Stomach (tissue), 9 donors: Measurements from ENCODE around the gene CDV3. TPM values are rescaled to one million over a fixed set of nuclear protein-coding genes. Genes with fewer than 3 reads are reported as not detected.
A peak's percentile ranks its signal among the peaks of the same experiment; 100 is the strongest.
"Not testable (repeated sequence)": the region's sequence is repeated elsewhere in the genome, so short reads cannot be mapped to it uniquely, and the experiment has no call there.

Experiments
- DNase-seq, 2 donors: peaks; one replicate each; pipeline versions ENCODE4 v3.0.0 to v3.0.0-alpha.2; 2013 to 2019
- H3K27ac ChIP-seq, 5 donors: fragments of 200-600 bp in 4 of 5; sonication (generic) in 4 of 5; one replicate each; pipeline ENCODE4 v1.5.1; 2013 to 2019; ENCODE audit warnings: mild to moderate bottlenecking in 1 of 5, moderate library complexity in 1 of 5
- H3K27me3 ChIP-seq, 3 donors: fragments of 200-600 bp; sonication (generic); one replicate each; pipeline ENCODE4 v1.5.1; 2017 to 2019; ENCODE audit warnings: mixed run types in 1 of 3
- H3K36me3 ChIP-seq, 4 donors: fragments of 200-600 bp; sonication (generic); 1 replicate in 3 of 4; 2 replicates in 1 of 4; pipeline ENCODE4 v1.5.1; 2016 to 2019
- H3K4me1 ChIP-seq, 4 donors: fragments of 200-600 bp; sonication (generic); one replicate each; pipeline ENCODE4 v1.5.1; 2016 to 2019
- H3K4me3 ChIP-seq, 4 donors: fragments of 200-600 bp; sonication (generic) in 3 of 4; one replicate each; pipeline ENCODE4 v1.5.1; 2016 to 2019; ENCODE audit warnings: mild to moderate bottlenecking in 1 of 4
- H3K9me3 ChIP-seq, 4 donors: fragments of 200-600 bp; sonication (generic); one replicate each; pipeline ENCODE4 v1.5.1; 2016 to 2019
- EP300 ChIP-seq: sonication (generic); formaldehyde crosslinking; IDR thresholded peaks from one replicate; pipeline ENCODE4 v1.6.1; 2017; ENCODE audit warnings: antibody characterized with exemption
- POLR2A ChIP-seq, 4 donors: fragments of 450-650 bp; IDR thresholded peaks; one replicate each; pipeline ENCODE4 v1.6.1; 2016; ENCODE audit warnings: antibody characterized with exemption in 4 of 4, control low read depth in 2 of 4, mild to moderate bottlenecking in 1 of 4, moderate library complexity in 1 of 4
- POLR2AphosphoS5 ChIP-seq, 3 donors: sonication (generic); formaldehyde crosslinking; IDR thresholded peaks; one replicate each; pipeline ENCODE4 v1.6.1; 2016; ENCODE audit warnings: antibody characterized with exemption in 3 of 3
- WGBS, 5 donors: extraction: QIAGEN DNeasy Blood & Tissue Kit in 3 of 5; methylation state at CpG; one replicate each; pipeline versions ENCODE4 v1.1.5 to v1.1.7; 2013 to 2018; 5-methylcytosine and 5-hydroxymethylcytosine counted together
- intact Hi-C: fragments of 100-400 bp; cut with DNase I; formaldehyde crosslinking; loops from one replicate; pipeline ENCODE4 v1.15.1; 2023; ENCODE audit warnings: low total_unique reads
- polyA plus RNA-seq, 3 donors: library from polyadenylated mRNA; stranded (reverse); fragments of 200-250 nt; gene quantifications; one replicate each; pipeline ENCODE4 v1.2.3, GENCODE V29; 2013
- total RNA-seq, 5 donors: library from RNA; depleted of rRNA; stranded (reverse); fragments of >200 nt; gene quantifications; one replicate each; pipeline versions ENCODE4 v1.1.0 to v1.2.3, GENCODE V29; 2014 to 2016
- TF ChIP-seq, protein P1 (sequence below), 7 experiments: fragments of 450-650 bp in 4 of 7; fragments of 200-600 bp in 3 of 7; sonication (generic) in 3 of 7; IDR thresholded peaks; one replicate each; pipeline ENCODE4 v1.5.1; 2016 to 2019; ENCODE audit warnings: antibody characterized with exemption in 7 of 7, control low read depth in 2 of 7, mild to moderate bottlenecking in 1 of 7
- donor health status: healthy with polysubstance abuse.
- donor health status: Bipolar disorder and iron deficiency.
- donor health status: healthy.

The CDV3 gene
- total and polyA plus RNA-seq, 8 donors, result 40.3 to 160 (median 68.6) TPM

DNA sequence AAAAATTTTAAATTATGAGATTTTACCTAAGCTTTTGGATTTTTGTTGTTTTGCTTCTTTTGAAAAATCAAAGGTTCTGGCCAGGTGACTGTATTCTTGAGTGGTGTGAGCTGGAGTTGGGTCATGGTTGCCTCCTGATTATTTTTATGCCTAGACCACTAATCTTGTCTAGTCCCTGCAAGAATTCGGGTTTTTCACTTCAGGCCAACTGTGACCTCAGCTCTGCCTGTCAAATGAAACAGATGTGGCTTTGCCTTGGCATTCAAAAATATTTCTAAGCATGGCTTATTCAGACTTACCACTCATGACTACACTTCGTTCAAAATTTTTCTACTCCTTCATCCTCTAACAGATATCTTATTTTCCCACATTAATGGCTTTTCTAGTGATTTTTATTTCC, 25.4 kb upstream of the CDV3 start:
- H3K36me3 ChIP-seq, result no peaks in the 10 kb centered on the region
- H3K27me3 ChIP-seq, result no peaks in the 10 kb centered on the region
- TF ChIP-seq, protein P1, sequence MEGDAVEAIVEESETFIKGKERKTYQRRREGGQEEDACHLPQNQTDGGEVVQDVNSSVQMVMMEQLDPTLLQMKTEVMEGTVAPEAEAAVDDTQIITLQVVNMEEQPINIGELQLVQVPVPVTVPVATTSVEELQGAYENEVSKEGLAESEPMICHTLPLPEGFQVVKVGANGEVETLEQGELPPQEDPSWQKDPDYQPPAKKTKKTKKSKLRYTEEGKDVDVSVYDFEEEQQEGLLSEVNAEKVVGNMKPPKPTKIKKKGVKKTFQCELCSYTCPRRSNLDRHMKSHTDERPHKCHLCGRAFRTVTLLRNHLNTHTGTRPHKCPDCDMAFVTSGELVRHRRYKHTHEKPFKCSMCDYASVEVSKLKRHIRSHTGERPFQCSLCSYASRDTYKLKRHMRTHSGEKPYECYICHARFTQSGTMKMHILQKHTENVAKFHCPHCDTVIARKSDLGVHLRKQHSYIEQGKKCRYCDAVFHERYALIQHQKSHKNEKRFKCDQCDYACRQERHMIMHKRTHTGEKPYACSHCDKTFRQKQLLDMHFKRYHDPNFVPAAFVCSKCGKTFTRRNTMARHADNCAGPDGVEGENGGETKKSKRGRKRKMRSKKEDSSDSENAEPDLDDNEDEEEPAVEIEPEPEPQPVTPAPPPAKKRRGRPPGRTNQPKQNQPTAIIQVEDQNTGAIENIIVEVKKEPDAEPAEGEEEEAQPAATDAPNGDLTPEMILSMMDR (IDR thresholded peaks at IDR 0.05), result no peak
- TF ChIP-seq POLR2A (IDR thresholded peaks at IDR 0.05) (no peak), POLR2AphosphoS5 (IDR thresholded peaks at IDR 0.05) (no peak), EP300 (no peak)
- no peaks in the 10 kb centered on the region for H3K9me3 ChIP-seq
- peaks cover 7 to 21% (median 12%) of the 10 kb centered on the region in 4 donors for H3K4me1 ChIP-seq
- DNase-seq, result peak in 1 of 2 donors; percentile 29
- no peak overlapping the region for H3K4me3 ChIP-seq
- peak overlapping the region in 4 of 5 donors; percentile 39 to 77 (median 62) for H3K27ac ChIP-seq
- 53 to 78% (median 66%) methylated on average over 2 of the region's 2 CpGs for WGBS, 5 donors
- intact Hi-C loops, result no loop called here

DNA sequence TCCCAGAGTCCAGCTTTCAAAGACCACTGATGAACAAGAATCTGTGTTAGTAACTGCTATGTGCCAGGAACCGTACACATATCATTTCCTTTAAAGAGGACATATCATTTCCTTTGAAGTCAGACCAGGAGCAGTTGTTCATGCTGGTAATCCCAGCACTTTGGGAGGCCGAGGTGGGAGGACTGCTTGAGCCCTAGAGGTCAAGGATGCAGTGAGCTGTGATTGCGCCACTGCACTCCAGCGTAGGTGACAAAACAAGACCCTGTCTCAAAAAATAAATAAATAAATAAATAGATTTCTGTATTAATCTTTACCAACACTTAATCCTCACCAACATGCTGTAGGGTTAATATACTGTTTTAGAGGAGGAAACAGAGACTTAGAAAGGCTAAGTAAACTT, 23.9 kb upstream of the CDV3 start:
- Histone ChIP-seq H3K27me3 (no peaks in the 10 kb centered on the region), H3K9me3 (no peaks in the 10 kb centered on the region), H3K4me1 (peaks cover 7 to 21% (median 12%) of the 10 kb centered on the region in 4 donors), H3K4me3 (no peak overlapping the region), H3K36me3 (no peaks in the 10 kb centered on the region), H3K27ac (no peak overlapping the region)
- WGBS, 5 donors, result 86 to 96% (median 93%) methylated on average over 4 of the region's 4 CpGs
- TF ChIP-seq, protein P1 (IDR thresholded peaks at IDR 0.05), result no peak
- no peak for TF ChIP-seq POLR2AphosphoS5 (IDR thresholded peaks at IDR 0.05)
- no peak for TF ChIP-seq EP300
- TF ChIP-seq POLR2A (IDR thresholded peaks at IDR 0.05), result no peak
- intact Hi-C loops, result no loop called here
- DNase-seq, result no peak

DNA sequence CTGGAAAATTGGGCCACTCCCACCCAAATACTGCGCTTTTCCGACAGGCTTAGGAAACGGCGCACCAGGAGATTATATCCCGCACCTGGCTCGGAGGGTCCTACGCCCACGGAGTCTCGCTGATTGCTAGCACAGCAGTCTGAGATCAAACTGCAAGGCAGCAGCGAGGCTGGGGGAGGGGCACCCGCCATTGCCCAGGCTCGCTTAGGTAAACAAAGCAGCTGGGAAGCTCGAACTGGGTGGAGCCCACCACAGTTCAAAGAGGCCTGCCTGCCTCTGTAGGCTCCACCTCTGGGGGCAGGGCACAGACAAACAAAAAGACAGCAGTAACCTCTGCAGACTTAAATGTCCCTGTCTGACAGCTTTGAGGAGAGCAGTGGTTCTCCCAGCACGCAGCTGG, 21.9 kb upstream of the CDV3 start:
- H3K9me3 ChIP-seq, H3K27me3 ChIP-seq, DNase-seq, H3K36me3 ChIP-seq, H3K4me3 ChIP-seq, H3K27ac ChIP-seq, intact Hi-C loops: not testable (repeated sequence)
- WGBS, 5 donors, result 82 to 92% (median 90%) methylated on average over 5 to 13 of the region's 14 CpGs
- peaks cover 7 to 18% (median 12%) of the 10 kb centered on the region in 4 donors for H3K4me1 ChIP-seq

DNA sequence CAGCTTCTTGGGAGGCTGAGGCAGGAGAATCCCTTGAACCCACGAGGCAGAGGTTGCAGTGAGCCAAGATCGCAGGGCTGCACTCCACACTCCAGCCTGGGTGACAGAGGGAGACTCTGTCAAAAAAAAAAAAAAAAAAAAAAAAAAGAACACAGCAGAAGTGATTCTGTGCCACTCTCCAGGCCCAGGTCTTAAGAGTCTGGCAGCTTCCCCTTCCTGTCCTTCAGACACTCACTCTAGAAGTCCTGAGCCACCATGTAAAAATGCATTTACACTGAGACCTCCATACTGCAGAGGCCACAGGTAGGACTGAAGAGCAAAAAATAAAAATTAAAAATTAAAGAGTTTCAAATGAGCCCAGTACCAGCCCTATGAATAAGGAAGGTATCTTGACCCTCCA, 11.8 kb upstream of the CDV3 start:
- Histone ChIP-seq H3K4me3 (no peak overlapping the region), H3K36me3 (no peaks in the 10 kb centered on the region), H3K9me3 (peaks cover 0 to 8% (median 0%) of the 10 kb centered on the region in 4 donors), H3K4me1 (no peaks in the 10 kb centered on the region), H3K27me3 (no peaks in the 10 kb centered on the region), H3K27ac (no peak overlapping the region)
- TF ChIP-seq EP300 (no peak), POLR2A (IDR thresholded peaks at IDR 0.05) (no peak), POLR2AphosphoS5 (IDR thresholded peaks at IDR 0.05) (no peak)
- TF ChIP-seq, protein P1 (IDR thresholded peaks at IDR 0.05), result no peak
- WGBS, 5 donors, result 79 to 92% (median 89%) methylated on average over 2 of the region's 2 CpGs
- DNase-seq, result no peak
- intact Hi-C loops, result no loop called here

DNA sequence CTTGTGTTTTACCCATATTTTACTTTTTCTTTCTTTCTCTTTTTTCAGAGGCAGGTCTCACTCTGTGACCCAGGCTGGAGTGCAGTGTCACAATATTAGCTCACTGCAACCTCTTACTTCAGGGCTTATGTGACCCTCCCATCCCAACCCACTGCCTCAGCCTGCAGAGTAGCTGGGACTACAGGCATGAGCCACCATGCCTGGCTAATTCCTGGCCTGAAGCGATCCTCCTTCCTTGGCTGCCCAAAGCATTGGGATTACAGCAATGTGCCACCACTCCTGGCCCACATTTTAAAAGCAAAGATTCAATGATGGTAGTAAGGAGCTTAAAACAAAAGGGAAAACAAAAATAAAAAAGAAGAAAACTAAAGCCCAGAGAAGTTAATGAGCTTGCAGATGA, 11.1 kb upstream of the CDV3 start:
- no peak for TF ChIP-seq POLR2A (IDR thresholded peaks at IDR 0.05)
- no peak for TF ChIP-seq EP300
- TF ChIP-seq, protein P1 (IDR thresholded peaks at IDR 0.05), result no peak
- TF ChIP-seq POLR2AphosphoS5 (IDR thresholded peaks at IDR 0.05), result no peak
- peaks cover 0 to 8% (median 0%) of the 10 kb centered on the region in 4 donors for H3K9me3 ChIP-seq
- no peak overlapping the region for H3K4me3 ChIP-seq
- H3K4me1 ChIP-seq, result no peaks in the 10 kb centered on the region
- WGBS, 5 donors, result 94 to 97% (median 94%) methylated on average over 1 of the region's 1 CpG
- no peak overlapping the region for H3K27ac ChIP-seq
- no peak for DNase-seq
- no peaks in the 10 kb centered on the region for H3K27me3 ChIP-seq
- intact Hi-C loops, result no loop called here
- no peaks in the 10 kb centered on the region for H3K36me3 ChIP-seq
